ENCODE results near the gene SLC35F1. TPM values are rescaled to one million over a fixed set of nuclear protein-coding genes. Genes with fewer than 3 reads are reported as not detected.

SLC35F1 gene
- total and polyA plus RNA-seq, 9 donors, result 0.08 to 2.5 (median 0.24) TPM; not detected in 1

DNA sequence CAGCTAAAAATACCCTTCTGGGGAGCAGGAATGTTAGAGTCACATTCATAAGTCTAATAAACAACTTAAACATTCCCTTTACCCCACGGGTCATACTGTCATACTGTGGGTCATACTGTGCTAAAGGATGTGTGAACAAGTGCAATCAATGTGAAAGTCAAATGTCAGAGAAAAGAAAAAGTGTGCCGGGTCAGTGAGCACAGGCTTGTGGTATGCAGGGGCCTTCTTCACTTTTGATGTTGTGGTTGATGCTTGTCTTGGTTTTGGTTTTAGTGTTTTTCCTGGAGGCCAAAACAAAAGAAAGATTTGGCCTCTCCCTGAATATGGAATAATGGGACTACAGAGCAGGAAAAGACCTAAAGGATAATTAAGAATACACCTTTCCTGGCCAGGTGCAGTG lies 373.1 kb downstream of the SLC35F1 start:
- Histone ChIP-seq H3K27me3 (no peaks in the 10 kb centered on the region), H3K4me1 (ENCODE audit: insufficient read depth) (no peaks in the 10 kb centered on the region), H3K4me3 (no peak overlapping the region), H3K36me3 (no peaks in the 10 kb centered on the region), H3K27ac (no peak overlapping the region), H3K9me3 (no peaks in the 10 kb centered on the region)
- WGBS, 3 donors, result 37 to 53% (median 42%) methylated on average over 2 of the region's 2 CpGs
- intact Hi-C loops (cut with DNase I), result loop anchor here (5.0 to 10.0 kb wide), 4 partner anchors 295 to 525 kb away; no protein-coding TSS in a partner anchor
- TF ChIP-seq EP300 (IDR thresholded peaks at IDR 0.05) (no peak), POLR2A (IDR thresholded peaks at IDR 0.05) (no peak)
- TF ChIP-seq, protein P1, sequence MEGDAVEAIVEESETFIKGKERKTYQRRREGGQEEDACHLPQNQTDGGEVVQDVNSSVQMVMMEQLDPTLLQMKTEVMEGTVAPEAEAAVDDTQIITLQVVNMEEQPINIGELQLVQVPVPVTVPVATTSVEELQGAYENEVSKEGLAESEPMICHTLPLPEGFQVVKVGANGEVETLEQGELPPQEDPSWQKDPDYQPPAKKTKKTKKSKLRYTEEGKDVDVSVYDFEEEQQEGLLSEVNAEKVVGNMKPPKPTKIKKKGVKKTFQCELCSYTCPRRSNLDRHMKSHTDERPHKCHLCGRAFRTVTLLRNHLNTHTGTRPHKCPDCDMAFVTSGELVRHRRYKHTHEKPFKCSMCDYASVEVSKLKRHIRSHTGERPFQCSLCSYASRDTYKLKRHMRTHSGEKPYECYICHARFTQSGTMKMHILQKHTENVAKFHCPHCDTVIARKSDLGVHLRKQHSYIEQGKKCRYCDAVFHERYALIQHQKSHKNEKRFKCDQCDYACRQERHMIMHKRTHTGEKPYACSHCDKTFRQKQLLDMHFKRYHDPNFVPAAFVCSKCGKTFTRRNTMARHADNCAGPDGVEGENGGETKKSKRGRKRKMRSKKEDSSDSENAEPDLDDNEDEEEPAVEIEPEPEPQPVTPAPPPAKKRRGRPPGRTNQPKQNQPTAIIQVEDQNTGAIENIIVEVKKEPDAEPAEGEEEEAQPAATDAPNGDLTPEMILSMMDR (IDR thresholded peaks at IDR 0.05), result no peak
- DNase-seq, result no peak

DNA sequence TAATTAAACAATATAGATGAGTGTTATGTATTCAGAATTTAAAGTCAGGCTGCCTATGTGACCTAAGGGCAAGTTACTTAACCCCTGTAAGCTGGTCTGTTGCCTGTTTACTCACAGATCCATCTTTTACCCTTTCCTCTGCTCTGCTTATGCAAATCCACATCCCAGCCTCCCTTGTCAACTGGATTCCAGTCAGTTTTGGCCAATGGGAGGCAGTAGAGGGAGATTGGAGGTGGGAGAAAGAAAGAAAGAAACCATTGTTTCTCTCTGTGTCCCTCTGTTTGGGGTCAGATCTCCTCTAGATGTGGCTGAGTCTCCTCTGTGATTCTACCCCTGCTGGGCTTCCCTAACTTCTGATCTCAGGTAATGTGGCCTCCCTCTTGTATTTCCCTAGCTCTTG lies 374.2 kb downstream of the SLC35F1 start:
- no peak for DNase-seq
- H3K27ac ChIP-seq, result no peak overlapping the region
- no peaks in the 10 kb centered on the region for H3K36me3 ChIP-seq
- no peaks in the 10 kb centered on the region for H3K27me3 ChIP-seq
- intact Hi-C loops (cut with DNase I), result loop anchor here (5.0 to 10.0 kb wide), 4 partner anchors 294 to 524 kb away; no protein-coding TSS in a partner anchor
- no peaks in the 10 kb centered on the region for H3K4me1 ChIP-seq (ENCODE audit: insufficient read depth)
- H3K4me3 ChIP-seq, result no peak overlapping the region
- TF ChIP-seq, protein P1 (IDR thresholded peaks at IDR 0.05), result no peak
- TF ChIP-seq POLR2A (IDR thresholded peaks at IDR 0.05) (no peak), EP300 (IDR thresholded peaks at IDR 0.05) (no peak)
- H3K9me3 ChIP-seq, result no peaks in the 10 kb centered on the region

DNA sequence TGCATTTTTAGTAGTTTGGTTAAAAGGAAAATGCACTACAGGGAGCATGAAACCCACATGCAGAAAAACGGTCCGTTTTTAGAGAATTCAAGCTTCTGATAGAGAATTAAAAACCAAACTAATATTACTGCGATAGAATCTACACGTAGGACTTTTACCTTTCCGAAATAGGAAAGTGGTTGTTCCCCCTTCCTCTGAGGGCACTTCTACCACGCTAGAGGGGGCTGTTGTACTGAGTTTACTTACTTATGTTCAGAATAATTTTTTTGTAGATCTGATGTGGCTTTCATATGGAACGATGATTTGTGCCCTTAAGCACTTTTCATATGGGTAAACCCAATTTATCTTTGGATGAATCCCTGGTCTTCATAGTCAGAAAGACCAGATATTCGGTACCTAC lies 376.7 kb downstream of the SLC35F1 start:
- intact Hi-C loops (cut with DNase I), result loop anchor here (2.0 to 10.0 kb wide), 5 partner anchors 225 to 521 kb away; no protein-coding TSS in a partner anchor
- TF ChIP-seq, protein P1 (IDR thresholded peaks at IDR 0.05), result peak; percentile 36 to 64 (median 42)
- TF ChIP-seq POLR2A (IDR thresholded peaks at IDR 0.05) (no peak), EP300 (IDR thresholded peaks at IDR 0.05) (no peak)
- WGBS, 3 donors, result 6 to 15% (median 9%) methylated on average over 8 of the region's 8 CpGs
- Histone ChIP-seq H3K36me3 (no peaks in the 10 kb centered on the region), H3K27ac (no peak overlapping the region), H3K9me3 (no peaks in the 10 kb centered on the region), H3K4me1 (ENCODE audit: insufficient read depth) (no peaks in the 10 kb centered on the region), H3K4me3 (no peak overlapping the region), H3K27me3 (no peaks in the 10 kb centered on the region)
- peak in 4 of 5 donors; percentile 28 to 62 (median 33) for DNase-seq

DNA sequence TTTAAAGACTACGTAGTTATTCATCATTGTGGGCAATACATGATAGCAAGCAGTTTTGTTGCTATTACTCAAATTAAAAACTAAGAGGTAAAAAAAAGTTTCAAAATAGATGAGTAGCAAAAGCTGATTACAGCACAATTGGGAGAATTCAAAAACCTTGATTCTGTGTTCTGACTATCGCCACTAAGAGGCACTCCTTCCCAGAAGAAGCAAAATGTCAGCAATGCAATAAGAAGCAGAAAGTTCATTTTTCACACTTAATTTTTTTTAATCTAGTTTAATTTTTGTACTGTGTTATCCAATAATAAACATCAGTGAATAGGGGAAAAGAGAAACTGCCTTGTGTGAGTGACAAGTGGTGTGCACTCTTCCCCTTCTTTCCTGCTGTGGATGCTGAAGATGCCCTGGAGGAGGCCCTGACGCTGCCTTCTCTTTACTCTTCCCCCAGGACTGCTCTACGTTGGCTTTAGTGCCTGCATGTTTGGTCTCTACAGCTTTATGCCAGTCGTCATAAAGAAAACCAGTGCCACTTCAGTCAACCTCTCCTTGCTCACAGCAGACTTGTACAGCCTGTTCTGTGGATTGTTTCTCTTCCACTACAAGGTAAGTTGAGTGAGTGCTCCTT lies 377.8 kb downstream of the SLC35F1 start:
- DNase-seq, result no peak
- 70 to 72% (median 71%) methylated on average over 5 of the region's 5 CpGs for WGBS, 3 donors
- Histone ChIP-seq H3K27me3 (no peaks in the 10 kb centered on the region), H3K27ac (no peak overlapping the region), H3K4me1 (ENCODE audit: insufficient read depth) (no peaks in the 10 kb centered on the region), H3K36me3 (no peaks in the 10 kb centered on the region), H3K4me3 (no peak overlapping the region), H3K9me3 (no peaks in the 10 kb centered on the region)
- intact Hi-C loops (cut with DNase I), result loop anchor here (5.0 to 10.0 kb wide), 4 partner anchors 290 to 520 kb away; no protein-coding TSS in a partner anchor
- TF ChIP-seq POLR2A (IDR thresholded peaks at IDR 0.05) (no peak), EP300 (IDR thresholded peaks at IDR 0.05) (no peak)
- TF ChIP-seq, protein P1 (IDR thresholded peaks at IDR 0.05), result peak in 1 of 3 donors; percentile 40
